Stimulated activated CD4-positive, alpha-beta T cell treated with anti-CD3 and anti-CD28 coated beads, Interleukin-2, amount 100 ng/mL, for 24 hours (primary cell): ENCODE results near the gene MLLT6.
A peak's percentile ranks its signal among the peaks of the same experiment; 100 is the strongest.

Source experiments
- DNase-seq, 2 donors: peaks; one replicate each; pipeline ENCODE4 v3.0.0-alpha.2; 2020

The MLLT6 gene

DNA sequence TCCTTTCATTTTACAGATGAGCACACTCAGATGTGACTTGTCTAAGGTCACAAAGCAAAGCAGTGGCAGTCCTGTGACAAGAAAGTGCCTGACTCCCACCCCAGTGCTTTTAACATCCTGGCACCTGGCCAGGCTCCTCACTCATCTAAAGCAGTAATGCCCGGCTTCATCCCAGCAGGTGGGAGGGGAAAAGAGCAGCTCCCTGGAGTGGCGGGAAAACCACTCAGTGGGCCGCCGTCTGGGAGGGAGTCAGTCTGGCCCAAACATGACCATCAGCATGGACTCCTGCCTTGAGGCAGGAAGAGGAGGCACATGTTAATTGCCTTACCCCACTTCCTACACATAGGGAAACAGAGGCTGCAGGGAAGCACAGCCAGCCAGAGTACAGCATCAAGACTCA is 40.5 kb downstream of the MLLT6 start:
- no peak for DNase-seq

- no peak for DNase-seq
These were observed 41.2 kb downstream of the MLLT6 start for GRCh38 chr17:38746004-38746848.

DNA sequence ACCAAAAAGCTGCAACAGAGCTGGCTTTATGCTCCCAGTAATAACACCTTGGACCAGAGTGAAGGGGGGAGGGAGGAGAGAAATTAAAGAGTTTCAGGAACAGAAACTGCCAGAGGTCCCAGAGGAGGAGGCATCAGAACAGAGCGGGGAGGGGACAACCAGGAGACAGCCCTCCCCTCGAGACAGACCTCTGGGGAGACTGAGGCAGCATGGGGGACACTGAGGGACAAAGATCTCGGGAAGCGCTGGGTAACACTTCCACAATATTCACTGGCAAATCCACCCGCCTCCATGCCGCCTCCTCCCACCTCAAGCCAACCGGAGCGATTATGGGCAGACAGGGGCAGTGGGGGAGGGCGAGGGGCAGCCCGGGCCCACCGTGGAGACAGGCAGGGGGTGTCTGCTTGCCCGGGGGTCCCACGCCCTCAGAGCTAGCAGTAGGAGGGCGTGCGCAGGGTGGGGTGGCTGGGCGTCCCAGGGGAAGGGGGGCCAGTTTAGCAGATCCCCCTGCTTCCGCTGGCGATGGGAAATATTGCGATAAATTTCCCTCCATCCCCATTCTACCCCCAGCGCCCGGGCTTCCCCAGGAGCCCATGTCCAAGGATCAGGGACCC is 41.9 kb downstream of the MLLT6 start:
- DNase-seq = no peak

DNA sequence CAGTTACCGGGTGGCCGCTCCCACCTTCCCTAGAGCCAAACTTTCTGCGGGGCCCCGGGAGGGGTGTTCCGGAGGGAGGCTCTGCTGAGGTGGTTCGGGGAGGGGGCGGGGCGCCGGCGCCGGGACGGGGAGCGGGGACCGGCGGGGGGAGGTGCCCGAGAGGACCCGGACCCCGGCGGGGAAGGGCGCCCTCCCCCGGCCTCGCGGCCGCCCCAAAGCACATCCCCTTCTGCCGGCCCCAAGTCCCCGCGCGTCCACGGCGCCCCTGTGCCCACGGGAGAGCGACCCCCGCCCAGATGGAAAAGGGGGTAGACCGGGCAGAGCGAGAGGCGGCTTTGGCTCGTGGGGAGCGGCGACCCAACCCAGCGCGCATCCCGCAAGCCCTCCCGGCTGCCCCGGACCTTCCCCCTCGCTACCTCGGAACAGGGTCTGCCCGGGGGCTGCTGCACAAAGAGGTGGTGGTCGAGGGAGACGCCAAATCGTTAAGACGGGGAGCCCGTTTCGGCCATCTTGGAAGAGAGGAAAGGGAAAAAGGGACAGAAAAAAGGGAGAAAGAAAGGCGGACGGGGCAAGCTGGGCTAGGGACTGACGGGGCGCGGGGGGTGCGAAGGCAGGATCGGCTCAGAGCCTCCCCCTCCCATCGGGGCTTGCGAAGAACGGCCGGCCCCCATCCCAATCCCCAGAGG is 42.5 kb downstream of the MLLT6 start:
- peak in 1 of 2 donors; percentile 43 for DNase-seq

DNA sequence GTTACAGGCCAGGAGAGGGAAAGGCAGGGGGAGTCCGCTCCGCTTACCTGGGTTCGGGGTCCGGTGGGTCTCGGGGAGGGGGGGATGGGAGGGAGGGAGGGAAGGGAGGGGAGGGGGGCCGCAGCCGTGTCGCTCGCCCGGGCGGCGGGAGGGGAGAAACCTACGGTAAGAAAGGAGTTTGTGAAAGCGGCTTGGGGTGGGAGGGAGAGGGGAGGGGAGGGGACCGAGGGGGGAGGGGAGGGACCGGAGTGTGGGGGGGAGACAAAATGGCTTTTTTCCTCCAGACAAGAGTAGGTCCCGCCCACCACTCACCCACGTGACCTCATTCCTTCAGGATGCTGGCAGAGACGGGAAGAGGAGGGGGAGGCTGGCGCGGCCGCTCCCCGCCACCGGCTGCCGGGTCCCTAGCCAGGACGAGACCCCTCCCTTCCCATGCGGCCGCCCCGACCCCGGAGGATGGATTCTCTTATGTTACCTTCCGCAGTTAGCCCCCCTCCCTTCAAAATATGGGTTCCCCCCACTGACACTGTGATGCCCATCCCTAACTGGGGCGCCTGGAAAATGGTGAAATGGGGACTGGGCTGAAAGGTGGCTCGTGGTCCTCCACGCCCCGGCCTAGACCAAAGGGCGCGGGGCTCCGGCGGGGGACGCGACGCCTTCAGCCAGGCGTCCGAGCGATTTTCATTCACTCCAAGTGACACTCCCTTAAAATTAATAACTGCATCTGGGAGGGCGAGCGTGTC is 43.2 kb downstream of the MLLT6 start, which contains the start of gene PCGF2:
Gene PCGF2, minus strand, starts transcription at position 188 of the 743 bp plus-strand sequence. CDS start 7,934 bp downstream, outside the sequence.
- DNase-seq = no peak

GRCh38 chr17:38748892-38749222 is 43.8 kb downstream of the MLLT6 start:
- DNase-seq = no peak

- DNase-seq = peak in 1 of 2 donors; percentile 29
These were observed 44.4 kb downstream of the MLLT6 start for GRCh38 chr17:38749223-38750043.

GRCh38 chr17:38750044-38750311 is 44.9 kb downstream of the MLLT6 start:
- no peak for DNase-seq

DNA sequence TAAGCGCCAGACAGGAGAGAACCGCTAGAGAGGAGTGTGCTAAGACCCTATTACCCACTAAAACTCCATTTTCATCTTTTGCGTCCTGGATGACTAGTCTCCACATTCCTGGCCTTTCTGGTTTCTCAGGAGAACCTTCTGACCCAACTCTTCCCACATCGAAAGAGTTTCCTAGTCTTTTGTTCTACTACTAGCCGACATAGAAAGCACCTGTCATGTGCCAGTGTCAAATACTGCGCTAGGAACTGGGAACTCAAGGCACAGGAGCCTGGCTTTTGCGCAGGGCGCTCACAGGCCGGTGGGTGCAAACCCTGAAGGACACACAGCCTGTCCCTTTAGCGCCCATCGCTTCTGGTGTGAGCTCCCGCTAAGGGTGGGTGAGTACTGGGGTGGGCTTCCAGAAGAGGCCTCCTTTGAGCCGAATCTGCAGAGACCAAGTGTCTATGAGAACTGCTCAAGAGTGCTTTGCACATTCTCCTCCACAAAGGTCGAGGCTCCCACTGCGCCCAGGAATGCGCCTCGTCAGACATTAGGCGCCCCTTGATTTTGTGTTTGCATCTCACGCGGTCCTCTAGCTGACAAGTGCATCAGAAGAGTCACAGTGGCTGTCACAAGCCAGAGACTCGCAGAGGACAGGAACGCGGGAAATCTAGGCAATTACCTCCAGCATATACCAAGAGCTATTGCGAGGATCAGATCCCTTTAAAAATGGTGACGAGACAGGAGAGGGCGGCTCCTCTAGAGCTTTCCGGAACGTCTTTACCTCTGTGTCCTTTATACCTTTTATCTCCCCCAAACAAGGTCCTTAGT is 45.4 kb downstream of the MLLT6 start:
- no peak for DNase-seq

GRCh38 chr17:38751144-38751807 is 46.2 kb downstream of the MLLT6 start:
- DNase-seq = no peak

- DNase-seq = peak; percentile 89 to 90
These were observed 46.8 kb downstream of the MLLT6 start for GRCh38 chr17:38751808-38752307.

GRCh38 chr17:38752308-38753070 is 47.4 kb downstream of the MLLT6 start, which contains the start of gene PSMB3:
PSMB3 (plus strand) TSS chr17:38752741; CDS start chr17:38752827, 86 bp downstream.
- DNase-seq = peak; percentile 97

- DNase-seq = no peak
These were observed 48.0 kb downstream of the MLLT6 start for GRCh38 chr17:38753071-38753506.

GRCh38 chr17:38761612-38762011 is 56.5 kb downstream of the MLLT6 start:
- peak; percentile 31 to 36 for DNase-seq

- no peak for DNase-seq
These were observed 57.2 kb downstream of the MLLT6 start for GRCh38 chr17:38762231-38762630.

GRCh38 chr17:38766341-38766740 is 61.3 kb downstream of the MLLT6 start:
- DNase-seq = no peak

- no peak for DNase-seq
These were observed 63.3 kb downstream of the MLLT6 start for GRCh38 chr17:38768417-38768816.

DNA sequence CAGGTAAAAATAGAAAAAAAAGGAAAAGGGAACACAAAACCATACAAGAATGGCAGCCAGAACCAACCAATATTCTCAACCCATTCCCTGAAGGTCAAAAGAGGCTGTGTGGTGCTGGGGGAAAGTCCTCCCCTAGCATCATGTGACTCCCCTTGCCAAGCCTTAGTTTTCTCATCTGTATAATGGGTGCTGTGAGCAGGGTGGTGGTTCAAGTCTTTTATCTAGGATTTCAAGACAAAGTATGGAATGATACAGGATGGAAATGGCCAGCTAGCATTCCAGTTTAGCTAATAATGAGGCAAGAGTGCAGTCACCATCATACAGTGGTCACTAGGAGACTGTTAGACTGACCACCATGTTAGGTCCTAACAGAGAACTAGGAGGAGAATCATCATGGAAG is 68.2 kb downstream of the MLLT6 start:
- no peak for DNase-seq

DNA sequence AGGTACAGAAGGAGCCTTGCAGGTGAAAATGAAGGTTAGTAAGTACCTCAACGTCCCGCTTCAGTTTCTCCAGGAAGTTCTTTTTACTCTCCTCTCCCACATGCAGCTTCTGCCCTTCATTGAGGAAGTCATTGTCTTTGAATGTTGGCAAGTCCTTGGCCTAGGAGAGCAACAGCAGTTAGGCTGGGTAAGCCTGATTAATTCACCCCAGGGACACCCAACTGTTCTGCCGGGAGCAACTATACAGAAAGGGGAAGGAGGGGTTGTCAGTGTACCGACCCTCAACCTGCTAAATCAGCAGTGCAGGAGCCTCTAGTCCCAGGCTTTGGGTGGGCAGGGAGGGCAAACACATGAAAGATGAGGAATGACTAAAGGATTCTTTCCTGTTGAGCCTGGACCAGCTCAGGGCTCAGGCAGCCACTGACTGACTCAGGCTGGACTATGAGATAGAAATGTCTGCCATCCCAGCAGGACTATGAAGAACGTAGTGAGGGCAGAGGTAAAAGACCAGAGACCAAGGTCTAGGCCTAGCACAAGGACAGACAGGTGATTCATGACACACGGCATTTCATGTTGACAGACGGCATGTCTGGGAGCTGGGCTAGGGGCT is 72.7 kb downstream of the MLLT6 start:
- DNase-seq = no peak
